OCI-LY7 (cell line): ENCODE measurements around the gene MUL1.

ENCODE experiments used
- CTCF ChIP-seq: fragments of 200-600 bp; sonication (generic); conservative IDR thresholded peaks from 2 replicates; pipeline ENCODE4 v1.5.1; 2014; ENCODE audit warnings: mild to moderate bottlenecking, antibody characterized with exemption, low read length, moderate library complexity, mixed read lengths
- EZH2phosphoT487 ChIP-seq: fragments of 200-600 bp; sonication (generic); IDR thresholded peaks from 2 replicates; pipeline ENCODE4 v1.6.1; 2018; ENCODE audit warnings: low read depth, borderline replicate concordance, mild to moderate bottlenecking, mixed run types, antibody characterized with exemption, low read length, moderate library complexity, mixed read lengths

GRCh38 chr1:20521960-20522861, 14.3 kb upstream of the MUL1 start:
- TF ChIP-seq CTCF (peak; percentile 95), EZH2phosphoT487 (no peak)
